Endodermal cell (in vitro differentiated cells): ENCODE results near the gene WWP2. TPM values are rescaled to one million over a fixed set of nuclear protein-coding genes. Genes with fewer than 3 reads are reported as not detected.

ENCODE experiments used
- DNase-seq: peaks from one replicate; pipeline ENCODE4 v3.0.0-alpha.2; 2017
- H3K27ac ChIP-seq: 2 replicates; pipeline ENCODE4 v1.5.1; 2013; ENCODE audit warnings: mild to moderate bottlenecking, low read depth, low read length, moderate library complexity
- H3K27me3 ChIP-seq: 2 replicates; pipeline ENCODE4 v1.6.1; 2013; ENCODE audit warnings: mild to moderate bottlenecking, low read length, moderate library complexity; ENCODE audit not compliant: insufficient read depth, control insufficient read depth, poor library complexity, severe bottlenecking
- H3K36me3 ChIP-seq: 2 replicates; pipeline ENCODE4 v1.7.0; 2013; ENCODE audit warnings: mild to moderate bottlenecking, low read length, moderate library complexity; ENCODE audit not compliant: control insufficient read depth, insufficient read depth
- H3K4me1 ChIP-seq: one replicate; pipeline ENCODE4 v1.7.0; 2013; ENCODE audit warnings: low read length; ENCODE audit not compliant: control insufficient read depth, insufficient read depth
- H3K4me3 ChIP-seq: 2 replicates; pipeline ENCODE4 v1.5.1; 2013; ENCODE audit warnings: mild to moderate bottlenecking, low read length, moderate library complexity
- H3K9ac ChIP-seq: 2 replicates; pipeline ENCODE4 v1.6.1; 2013; ENCODE audit warnings: mild to moderate bottlenecking, low read length, moderate library complexity; ENCODE audit not compliant: poor library complexity, severe bottlenecking; ENCODE audit errors: extremely low read depth
- H3K9me3 ChIP-seq: 2 replicates; pipeline ENCODE4 v1.6.1; 2013; ENCODE audit warnings: mild to moderate bottlenecking, low read length, moderate library complexity; ENCODE audit not compliant: control insufficient read depth
- H3K27ac Mint-ChIP-seq: 2 replicates; pipeline ENCODE4 v1.8.0; 2020; ENCODE audit warnings: mixed read lengths
- H3K27me3 Mint-ChIP-seq: 2 replicates; pipeline ENCODE4 v1.8.0; 2021; ENCODE audit warnings: mild to moderate bottlenecking, mixed read lengths; ENCODE audit not compliant: insufficient read depth
- H3K36me3 Mint-ChIP-seq: 2 replicates; pipeline ENCODE4 v1.8.0; 2020; ENCODE audit warnings: low read depth, mixed read lengths
- H3K4me1 Mint-ChIP-seq: 2 replicates; pipeline ENCODE4 v1.8.0; 2020; ENCODE audit warnings: mixed read lengths
- H3K4me3 Mint-ChIP-seq: 2 replicates; pipeline ENCODE4 v1.8.0; 2020; ENCODE audit warnings: mild to moderate bottlenecking, moderate library complexity, mixed read lengths
- H3K9me3 Mint-ChIP-seq: 2 replicates; pipeline ENCODE4 v1.8.0; 2020; ENCODE audit warnings: mild to moderate bottlenecking, mixed read lengths
- CTCF ChIP-seq: fragments of 200-600 bp; sonication (generic); conservative IDR thresholded peaks from 2 replicates; pipeline ENCODE4 v1.5.0; 2021; ENCODE audit warnings: antibody characterized with exemption, mild to moderate bottlenecking
- WGBS, 2 experiments: methylation state at CpG; one replicate each; pipeline versions ENCODE4 v1.1.5 to v1.1.7; 2013; ENCODE audit warnings: missing lambda C conversion rate in 2 of 2, mixed read lengths in 1 of 2; ENCODE audit not compliant: insufficient coverage in 1 of 2, insufficient read length in 1 of 2; 5-methylcytosine and 5-hydroxymethylcytosine counted together
- total RNA-seq, 2 donors: library from RNA; stranded (reverse); fragmentation: NEBNext Ultra II Directional in 1 of 2; extraction: Animal tissue kit (Norgen Biotek cat#: 25700) in 1 of 2; gene quantifications; 2 replicates in 1 of 2; 3 replicates in 1 of 2; pipeline ENCODE4 v1.2.1, GENCODE V29; 2021

The WWP2 gene
- total RNA-seq, 2 donors from 2014 or later, result 42.3 to 50.0 TPM

DNA sequence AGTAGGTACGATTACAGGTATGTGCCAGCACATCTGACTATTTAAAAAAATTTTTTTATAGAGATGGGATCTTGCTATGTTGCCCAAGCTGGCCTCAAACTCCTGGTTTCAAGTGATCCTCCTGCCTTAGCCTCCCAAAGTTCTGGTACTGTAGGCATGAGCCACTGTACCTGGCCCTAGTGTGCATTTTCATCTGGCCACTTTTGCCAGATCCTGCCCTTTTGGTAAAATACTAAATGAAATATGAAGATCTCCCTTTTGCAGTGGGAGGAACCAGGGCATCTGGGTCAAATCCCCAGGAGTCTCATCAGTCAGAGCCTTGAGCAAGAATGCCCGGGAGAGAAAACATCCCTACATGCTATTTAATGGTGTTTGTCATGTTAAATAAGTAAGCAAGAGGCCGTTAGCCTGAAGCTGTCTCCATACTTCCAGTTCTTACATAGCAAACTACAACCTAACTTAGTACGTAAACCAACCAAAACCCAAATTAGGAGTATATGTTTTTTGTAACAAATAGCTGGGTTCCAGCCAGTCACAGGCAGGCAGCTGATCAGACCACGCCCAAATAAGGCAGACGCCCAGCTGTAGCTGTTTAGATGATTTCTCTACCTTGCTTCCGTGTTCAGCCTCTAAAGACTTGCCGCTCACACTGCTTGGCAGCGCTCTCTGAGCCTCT is 142.5 kb downstream of the WWP2 start:
- TF ChIP-seq CTCF, result no peak
- Histone ChIP-seq H3K27me3 (no peaks in the 10 kb centered on the region), H3K27ac (no peak overlapping the region), H3K36me3 (no peaks in the 10 kb centered on the region), H3K9ac (no peak overlapping the region), H3K4me1 (no peaks in the 10 kb centered on the region), H3K9me3 (no peaks in the 10 kb centered on the region), H3K4me3 (no peak overlapping the region)
- Mint-ChIP-seq H3K4me1 (no peaks in the 10 kb centered on the region), H3K4me3 (no peak overlapping the region), H3K27me3 (no peaks in the 10 kb centered on the region), H3K27ac (no peak overlapping the region), H3K36me3 (peaks cover 42% of the 10 kb centered on the region), H3K9me3 (no peaks in the 10 kb centered on the region)
- 90 to 91% methylated on average over 6 to 7 of the region's 9 CpGs for WGBS, 2 experiments
- DNase-seq, result no peak

GRCh38 chr16:69905171-69905555 is 143.0 kb downstream of the WWP2 start:
- H3K27ac Mint-ChIP-seq, result no peak overlapping the region

DNA sequence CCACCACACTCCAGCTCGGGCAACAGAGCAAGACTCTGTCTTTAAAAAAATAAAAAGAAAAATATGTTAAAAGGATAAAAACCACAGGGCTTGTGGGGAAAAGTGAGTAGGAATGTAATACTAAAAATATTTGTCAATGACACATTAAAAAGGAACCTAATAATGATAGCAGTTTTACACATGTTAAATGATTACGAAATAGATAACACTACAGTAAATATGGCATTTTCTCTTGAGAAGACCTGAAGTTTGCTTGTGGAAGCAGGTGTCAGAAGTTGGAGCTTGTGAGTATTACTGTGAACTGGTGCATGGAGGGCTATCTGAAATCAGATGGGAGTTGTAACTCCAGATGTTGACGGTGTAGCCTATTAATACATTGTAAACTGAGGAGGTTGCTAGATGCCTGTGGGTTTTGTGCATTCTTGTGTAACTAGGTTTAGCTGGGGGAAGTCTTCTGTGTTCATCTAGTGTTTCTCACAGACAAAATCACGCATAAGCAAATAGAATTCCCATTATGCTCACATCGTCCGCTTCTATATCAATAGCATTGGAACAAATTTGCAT is 144.8 kb downstream of the WWP2 start:
- Histone ChIP-seq H3K9me3 (no peaks in the 10 kb centered on the region), H3K36me3 (no peaks in the 10 kb centered on the region), H3K4me3 (no peak overlapping the region), H3K27ac (no peak overlapping the region), H3K9ac (no peak overlapping the region), H3K27me3 (no peaks in the 10 kb centered on the region), H3K4me1 (no peaks in the 10 kb centered on the region)
- H3K4me1 Mint-ChIP-seq, result no peaks in the 10 kb centered on the region
- no peaks in the 10 kb centered on the region for H3K9me3 Mint-ChIP-seq
- no peak overlapping the region for H3K4me3 Mint-ChIP-seq
- no peak for DNase-seq
- H3K27me3 Mint-ChIP-seq, result no peaks in the 10 kb centered on the region
- no peak overlapping the region for H3K27ac Mint-ChIP-seq
- TF ChIP-seq CTCF, result no peak
- H3K36me3 Mint-ChIP-seq, result peaks cover 47% of the 10 kb centered on the region
- 94 to 98% methylated on average over 5 of the region's 6 CpGs for WGBS, 2 experiments

More at GRCh38 chr16:69905171-69905555, 143.0 kb downstream of the WWP2 start:
- no peaks in the 10 kb centered on the region for H3K9me3 ChIP-seq
- TF ChIP-seq CTCF, result no peak
- no peaks in the 10 kb centered on the region for H3K4me1 ChIP-seq
- H3K9ac ChIP-seq, result no peak overlapping the region
- no peaks in the 10 kb centered on the region for H3K27me3 Mint-ChIP-seq
- no peaks in the 10 kb centered on the region for H3K27me3 ChIP-seq
- H3K36me3 Mint-ChIP-seq, result peaks cover 42% of the 10 kb centered on the region
- no peaks in the 10 kb centered on the region for H3K9me3 Mint-ChIP-seq
- no peaks in the 10 kb centered on the region for H3K36me3 ChIP-seq
- WGBS, 2 experiments, result 69% methylated on average over 2 of the region's 2 CpGs; no CpG with 5 or more reads in 1 of the 2 experiments
- H3K4me3 ChIP-seq, result no peak overlapping the region
- DNase-seq, result no peak
- no peak overlapping the region for H3K4me3 Mint-ChIP-seq
- H3K27ac ChIP-seq, result no peak overlapping the region
- no peaks in the 10 kb centered on the region for H3K4me1 Mint-ChIP-seq
